ENCODE results near the gene PKP3. TPM values are rescaled to one million over a fixed set of nuclear protein-coding genes. Genes with fewer than 3 reads are reported as not detected.
A peak's percentile ranks its signal among the peaks of the same experiment; 100 is the strongest.

Gene PKP3
- total RNA-seq, 2 experiments from 2014 or later, result 0.60 TPM; not detected in 1

DNA sequence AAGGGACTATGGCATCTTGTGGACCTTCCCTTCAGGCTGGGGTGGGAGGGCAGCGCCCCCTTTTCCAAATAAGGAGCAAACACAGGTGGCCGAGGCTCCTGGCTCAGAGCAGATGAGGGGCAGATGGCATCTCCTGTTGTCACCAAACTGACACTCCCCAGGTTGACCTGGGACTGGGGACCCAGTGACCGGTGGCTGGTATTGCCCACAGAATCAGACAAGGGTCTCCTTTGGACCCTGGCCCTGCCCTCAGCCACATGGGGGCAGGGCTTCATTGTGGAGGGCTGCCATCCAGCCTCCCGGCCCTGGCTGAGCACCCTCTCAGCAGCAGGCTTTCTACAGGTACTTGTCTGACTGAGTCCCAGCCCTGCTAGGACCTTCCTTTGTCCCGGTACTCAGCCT lies 21.6 kb downstream of the PKP3 start:
- ChIA-PET POLR2A (interaction anchor here (1.0 to 4.7 kb wide), 15 partner anchors 10 to 209 kb away, joined by 3 to 75 read pairs (median 7); partner anchors contain the start of genes ANO9, BET1L, PTDSS2 and RIC8A), CTCF (interaction anchor here (1.0 to 3.3 kb wide), 3 partner anchors 9 to 35 kb away, joined by 7 to 16 read pairs (median 16); no protein-coding TSS in a partner anchor)
- no peak for DNase-seq
- Mint-ChIP-seq H3K36me3 (ENCODE audit: low read depth) (peaks cover 18% of the 10 kb centered on the region), H3K4me1 (ENCODE audit: low read depth) (peaks cover 34% of the 10 kb centered on the region), H3K4me3 (peak overlapping the region; percentile 90), H3K27me3 (no peaks in the 10 kb centered on the region), H3K9me3 (no peaks in the 10 kb centered on the region), H3K27ac (peak overlapping the region; percentile 87)
- peak overlapping the region; percentile 55 to 75 for H3K27ac ChIP-seq (ENCODE audit: low read depth in 1 of 2, low read length in 2 of 2)
- H3K27me3 ChIP-seq (ENCODE audit: control insufficient read depth in 1 of 2, insufficient read depth in 2 of 2, low read length in 2 of 2), result no peaks in the 10 kb centered on the region
- TF ChIP-seq, protein P1, sequence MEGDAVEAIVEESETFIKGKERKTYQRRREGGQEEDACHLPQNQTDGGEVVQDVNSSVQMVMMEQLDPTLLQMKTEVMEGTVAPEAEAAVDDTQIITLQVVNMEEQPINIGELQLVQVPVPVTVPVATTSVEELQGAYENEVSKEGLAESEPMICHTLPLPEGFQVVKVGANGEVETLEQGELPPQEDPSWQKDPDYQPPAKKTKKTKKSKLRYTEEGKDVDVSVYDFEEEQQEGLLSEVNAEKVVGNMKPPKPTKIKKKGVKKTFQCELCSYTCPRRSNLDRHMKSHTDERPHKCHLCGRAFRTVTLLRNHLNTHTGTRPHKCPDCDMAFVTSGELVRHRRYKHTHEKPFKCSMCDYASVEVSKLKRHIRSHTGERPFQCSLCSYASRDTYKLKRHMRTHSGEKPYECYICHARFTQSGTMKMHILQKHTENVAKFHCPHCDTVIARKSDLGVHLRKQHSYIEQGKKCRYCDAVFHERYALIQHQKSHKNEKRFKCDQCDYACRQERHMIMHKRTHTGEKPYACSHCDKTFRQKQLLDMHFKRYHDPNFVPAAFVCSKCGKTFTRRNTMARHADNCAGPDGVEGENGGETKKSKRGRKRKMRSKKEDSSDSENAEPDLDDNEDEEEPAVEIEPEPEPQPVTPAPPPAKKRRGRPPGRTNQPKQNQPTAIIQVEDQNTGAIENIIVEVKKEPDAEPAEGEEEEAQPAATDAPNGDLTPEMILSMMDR (IDR thresholded peaks at IDR 0.05), result no peak
- intact Hi-C loops (cut with DNase I, micrococcal nuclease), result loop anchor here (1.0 to 10.0 kb wide), 3 partner anchors 25 to 51 kb away; partner anchors contain the start of gene B4GALNT4 (in 1 of the 2)
- H3K4me1 ChIP-seq (ENCODE audit: insufficient read depth, low read length), result peaks cover 40% of the 10 kb centered on the region
- ATAC-seq (ENCODE audit: poor library complexity), result no peak
- peaks cover 3% of the 10 kb centered on the region for H3K36me3 ChIP-seq (ENCODE audit: insufficient read depth, low read length)
- H3K9me3 ChIP-seq (ENCODE audit: control insufficient read depth in 1 of 2, insufficient read depth in 1 of 2, low read length in 2 of 2), result no peaks in the 10 kb centered on the region
- peak overlapping the region; percentile 96 for H3K4me3 ChIP-seq (ENCODE audit: low read length)

- H3K4me3 Mint-ChIP-seq, result peak overlapping the region; percentile 90
- ChIA-PET POLR2A (interaction anchor here (0.8 to 4.7 kb wide), 15 partner anchors 10 to 331 kb away, joined by 3 to 75 read pairs (median 4); partner anchors contain the start of genes ANO9, BET1L, PHRF1 and PTDSS2), CTCF (interaction anchor here (3.2 to 3.3 kb wide), 2 partner anchors 10 to 32 kb away, joined by 16 read pairs; no protein-coding TSS in a partner anchor)
- H3K27me3 Mint-ChIP-seq, result no peaks in the 10 kb centered on the region
- Histone ChIP-seq H3K4me1 (ENCODE audit: insufficient read depth, low read length) (peaks cover 45% of the 10 kb centered on the region), H3K36me3 (ENCODE audit: insufficient read depth, low read length) (peaks cover 3% of the 10 kb centered on the region), H3K9me3 (ENCODE audit: control insufficient read depth in 1 of 2, insufficient read depth in 1 of 2, low read length in 2 of 2) (no peaks in the 10 kb centered on the region), H3K4me3 (ENCODE audit: low read length) (peak overlapping the region; percentile 96), H3K27ac (ENCODE audit: low read depth in 1 of 2, low read length in 2 of 2) (peak overlapping the region; percentile 55 to 75), H3K27me3 (ENCODE audit: control insufficient read depth in 1 of 2, insufficient read depth in 2 of 2, low read length in 2 of 2) (no peaks in the 10 kb centered on the region)
- peaks cover 34% of the 10 kb centered on the region for H3K4me1 Mint-ChIP-seq (ENCODE audit: low read depth)
- peak in 3 of 14 experiments; percentile 5 to 41 (median 22) for DNase-seq
- H3K9me3 Mint-ChIP-seq, result no peaks in the 10 kb centered on the region
- intact Hi-C loops (cut with DNase I, micrococcal nuclease), result loop anchor here in 1 of 2 experiments (2.0 to 10.0 kb wide), 2 partner anchors 25 to 51 kb away; partner anchors contain the start of gene B4GALNT4
- no peak for ATAC-seq (ENCODE audit: poor library complexity)
- peaks cover 18% of the 10 kb centered on the region for H3K36me3 Mint-ChIP-seq (ENCODE audit: low read depth)
- TF ChIP-seq, protein P1 (IDR thresholded peaks at IDR 0.05), result no peak
- peak overlapping the region; percentile 87 for H3K27ac Mint-ChIP-seq
Observed at GRCh38 chr11:416051-416756, 22.2 kb downstream of the PKP3 start.

DNA sequence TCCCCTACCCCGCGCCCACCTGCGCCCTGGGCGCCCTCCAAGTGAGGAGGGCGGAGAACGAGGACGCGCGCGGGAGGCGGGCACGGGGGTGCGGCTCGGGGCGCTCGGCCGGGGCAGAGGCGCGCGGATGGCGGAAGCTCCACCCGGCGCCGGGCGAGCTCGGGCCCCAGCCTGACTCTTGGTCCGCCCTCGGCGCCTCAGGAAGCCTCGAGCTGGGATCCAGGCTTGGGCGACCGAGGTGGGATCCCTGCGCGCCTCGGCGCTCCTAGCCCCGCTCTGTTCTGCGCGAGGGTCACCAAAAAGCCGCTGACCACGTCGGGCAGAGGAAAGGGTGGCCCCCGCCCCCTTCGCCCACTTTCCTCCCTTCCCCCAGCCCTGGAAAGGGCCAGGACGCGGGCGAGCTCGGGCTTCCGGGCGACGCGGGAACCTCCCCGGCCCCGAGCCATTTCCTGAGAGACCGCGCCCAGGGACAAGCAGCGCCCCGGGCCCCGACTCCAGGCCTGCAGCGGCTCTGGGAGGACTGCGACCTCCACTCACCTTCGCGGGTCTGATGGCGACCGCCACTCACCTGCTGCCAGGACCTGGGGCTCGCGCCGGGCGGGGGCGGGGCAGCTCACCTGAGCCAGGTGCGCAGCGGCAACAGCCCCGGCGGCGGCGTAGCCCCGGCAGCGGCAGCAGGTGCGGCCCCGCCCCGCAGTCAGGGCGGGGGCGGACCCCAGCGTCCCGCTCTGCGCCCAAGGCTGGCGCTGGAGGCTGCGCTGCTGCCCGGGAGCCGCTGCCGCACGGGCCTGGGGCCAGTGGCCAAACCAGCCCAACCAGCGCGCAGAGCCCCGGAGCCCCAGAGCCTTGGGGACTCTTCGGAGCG lies 23.0 kb downstream of the PKP3 start:
- Mint-ChIP-seq H3K4me3 (peak overlapping the region; percentile 90), H3K9me3 (no peaks in the 10 kb centered on the region), H3K36me3 (ENCODE audit: low read depth) (peaks cover 18% of the 10 kb centered on the region), H3K27me3 (no peaks in the 10 kb centered on the region), H3K4me1 (ENCODE audit: low read depth) (peaks cover 34% of the 10 kb centered on the region), H3K27ac (peak overlapping the region; percentile 78)
- TF ChIP-seq, protein P1 (IDR thresholded peaks at IDR 0.05), result no peak
- ChIA-PET CTCF (interaction anchor here (3.2 to 3.3 kb wide), 2 partner anchors 10 to 31 kb away, joined by 16 read pairs; no protein-coding TSS in a partner anchor), POLR2A (interaction anchor here (0.8 to 4.7 kb wide), 14 partner anchors 11 to 331 kb away, joined by 3 to 75 read pairs (median 4); partner anchors contain the start of genes ANO9, BET1L, PHRF1 and PTDSS2)
- Histone ChIP-seq H3K27ac (ENCODE audit: low read depth in 1 of 2, low read length in 2 of 2) (peak overlapping the region; percentile 48 to 75), H3K9me3 (ENCODE audit: control insufficient read depth in 1 of 2, insufficient read depth in 1 of 2, low read length in 2 of 2) (no peaks in the 10 kb centered on the region), H3K36me3 (ENCODE audit: insufficient read depth, low read length) (peaks cover 3% of the 10 kb centered on the region), H3K4me1 (ENCODE audit: insufficient read depth, low read length) (peaks cover 48% of the 10 kb centered on the region), H3K4me3 (ENCODE audit: low read length) (peak overlapping the region; percentile 96), H3K27me3 (ENCODE audit: control insufficient read depth in 1 of 2, insufficient read depth in 2 of 2, low read length in 2 of 2) (no peaks in the 10 kb centered on the region)
- intact Hi-C loops (cut with DNase I, micrococcal nuclease), result loop anchor here in 1 of 2 experiments (2.0 to 10.0 kb wide), 2 partner anchors 24 to 52 kb away; partner anchors contain the start of gene B4GALNT4
- ATAC-seq (ENCODE audit: poor library complexity), result peak; percentile 13
- peak in 10 of 14 experiments; percentile 19 to 71 (median 48) for DNase-seq

Measured in CD4-positive, alpha-beta T cell (primary cell).